Stomach smooth muscle (tissue), 2 donors: ENCODE data around the gene SLC15A2.

Source experiments
- H3K27ac ChIP-seq: one replicate; pipeline ENCODE4 v1.7.0; 2013; ENCODE audit warnings: mild to moderate bottlenecking, low read length, inconsistent platforms
- H3K27me3 ChIP-seq, 2 donors: one replicate each; pipeline ENCODE4 v1.7.0; 2013; ENCODE audit warnings: low read length in 2 of 2; ENCODE audit not compliant: insufficient read depth in 2 of 2, control insufficient read depth in 1 of 2
- H3K36me3 ChIP-seq, 2 donors: one replicate each; pipeline ENCODE4 v1.7.0; 2013; ENCODE audit warnings: low read length in 2 of 2; ENCODE audit not compliant: control insufficient read depth in 2 of 2, insufficient read depth in 2 of 2
- H3K4me1 ChIP-seq: one replicate; pipeline ENCODE4 v1.7.0; 2013; ENCODE audit warnings: low read length; ENCODE audit not compliant: control insufficient read depth, insufficient read depth
- H3K4me3 ChIP-seq, 2 donors: one replicate each; pipeline ENCODE4 v1.7.0; 2013; ENCODE audit warnings: low read length in 2 of 2
- H3K9ac ChIP-seq, 2 donors: one replicate each; pipeline ENCODE4 v1.7.0; 2013; ENCODE audit warnings: low read length in 2 of 2, mild to moderate bottlenecking in 1 of 2
- H3K9me3 ChIP-seq, 2 donors: one replicate each; pipeline ENCODE4 v1.7.0; 2013; ENCODE audit warnings: low read length in 2 of 2; ENCODE audit not compliant: control insufficient read depth in 2 of 2
- donor health status: healthy.
- donor health status: Pancreatic carcinoma.

Gene SLC15A2

GRCh38 chr3:121980450-121980796 is 86.2 kb downstream of the SLC15A2 start:
- no peaks in the 10 kb centered on the region for H3K4me1 ChIP-seq
- no peaks in the 10 kb centered on the region for H3K36me3 ChIP-seq
- no peaks in the 10 kb centered on the region for H3K27me3 ChIP-seq
- peaks cover 0 to 7% of the 10 kb centered on the region in 2 donors for H3K9me3 ChIP-seq
- no peak overlapping the region for H3K9ac ChIP-seq
- H3K27ac ChIP-seq: no peak overlapping the region
- H3K4me3 ChIP-seq: no peak overlapping the region

- H3K4me1 ChIP-seq: no peaks in the 10 kb centered on the region
- no peak overlapping the region for H3K9ac ChIP-seq
- no peak overlapping the region for H3K27ac ChIP-seq
- no peaks in the 10 kb centered on the region for H3K36me3 ChIP-seq
- peaks cover 0 to 7% of the 10 kb centered on the region in 2 donors for H3K9me3 ChIP-seq
- H3K27me3 ChIP-seq: no peaks in the 10 kb centered on the region
- no peak overlapping the region for H3K4me3 ChIP-seq
These were observed 87.3 kb downstream of the SLC15A2 start for GRCh38 chr3:121981473-121981872.

- Histone ChIP-seq H3K36me3 (no peaks in the 10 kb centered on the region), H3K27ac (no peak overlapping the region), H3K27me3 (no peaks in the 10 kb centered on the region), H3K9me3 (peaks cover 0 to 7% of the 10 kb centered on the region in 2 donors), H3K4me3 (no peak overlapping the region), H3K9ac (no peak overlapping the region), H3K4me1 (no peaks in the 10 kb centered on the region)
These were observed 91.6 kb downstream of the SLC15A2 start for GRCh38 chr3:121985846-121986245.

GRCh38 chr3:121988146-121988545 is 93.9 kb downstream of the SLC15A2 start:
- no peak overlapping the region for H3K9ac ChIP-seq
- no peak overlapping the region for H3K4me3 ChIP-seq

GRCh38 chr3:121989943-121990342 is 95.7 kb downstream of the SLC15A2 start:
- H3K27ac ChIP-seq: no peak overlapping the region
- H3K36me3 ChIP-seq: no peaks in the 10 kb centered on the region
- no peaks in the 10 kb centered on the region for H3K4me1 ChIP-seq
- H3K4me3 ChIP-seq: no peak overlapping the region
- no peaks in the 10 kb centered on the region for H3K27me3 ChIP-seq
- H3K9me3 ChIP-seq: no peaks in the 10 kb centered on the region
- no peak overlapping the region for H3K9ac ChIP-seq

More at GRCh38 chr3:121988146-121988545, 93.9 kb downstream of the SLC15A2 start:
- no peaks in the 10 kb centered on the region for H3K4me1 ChIP-seq
- no peaks in the 10 kb centered on the region for H3K36me3 ChIP-seq
- no peak overlapping the region for H3K27ac ChIP-seq
- peaks cover 0 to 7% of the 10 kb centered on the region in 2 donors for H3K9me3 ChIP-seq
- H3K27me3 ChIP-seq: no peaks in the 10 kb centered on the region

GRCh38 chr3:121992601-121993560 is 98.7 kb downstream of the SLC15A2 start:
- H3K36me3 ChIP-seq: no peaks in the 10 kb centered on the region
- H3K27me3 ChIP-seq: no peaks in the 10 kb centered on the region
- no peak overlapping the region for H3K9ac ChIP-seq
- no peak overlapping the region for H3K27ac ChIP-seq
- H3K9me3 ChIP-seq: no peaks in the 10 kb centered on the region
- H3K4me3 ChIP-seq: no peak overlapping the region
- H3K4me1 ChIP-seq: no peaks in the 10 kb centered on the region
